Bronchus fibroblast of lung (primary cell): ENCODE measurements around the gene CD300LF. TPM values are rescaled to one million over a fixed set of nuclear protein-coding genes. Genes with fewer than 3 reads are reported as not detected.

Experiments used
- total RNA-seq: library from RNA; depleted of rRNA; stranded (reverse); fragments of >200 nt; gene quantifications from 2 replicates; pipeline ENCODE4 v1.2.3, GENCODE V29; 2015

CD300LF gene
- not detected in 2 replicates for total RNA-seq

GRCh38 chr17:74712756-74713155, at the start of gene CD300LF:
CD300LF (minus strand) TSS chr17:74712923; CDS start chr17:74712866, 57 bp downstream.

GRCh38 chr17:74748529-74749278, 36.0 kb upstream of the CD300LF start, which contains the start of gene NHERF1:
NHERF1 (plus strand) TSS chr17:74748628; CDS start chr17:74748847, 219 bp downstream.

GRCh38 chr17:74736513-74737298, 24.0 kb upstream of the CD300LF start, which contains the start of gene RAB37:
RAB37 (plus strand) TSS chr17:74737256; CDS start chr17:74737273, 17 bp downstream.

Other genes starting within 250 kb of the CD300LF start
- gene CD300A, start 246.3 kb downstream of the CD300LF start, total RNA-seq, result not detected in 2 replicates
- gene CD300LB, start 181.4 kb downstream of the CD300LF start, total RNA-seq, result not detected in 2 replicates
- not detected in 2 replicates for gene CD300C, start 166.8 kb downstream of the CD300LF start, total RNA-seq
- gene CD300H, start 145.4 kb downstream of the CD300LF start, total RNA-seq, result not detected in 2 replicates
- not detected in 2 replicates for gene CD300LD, start 120.6 kb downstream of the CD300LF start, total RNA-seq
- not detected in 2 replicates for gene CD300E, start 89.2 kb downstream of the CD300LF start, total RNA-seq
- gene RAB37, start 24.3 kb upstream of the CD300LF start, total RNA-seq, result 0.67 and 0.89 TPM in 2 replicates
- 36.0 and 40.7 TPM in 2 replicates for gene NHERF1, start 35.7 kb upstream of the CD300LF start, total RNA-seq
- 23.2 and 24.4 TPM in 2 replicates for gene NAT9, start 63.4 kb upstream of the CD300LF start, total RNA-seq
- gene GRIN2C, start 147.0 kb upstream of the CD300LF start, total RNA-seq, result not detected in 2 replicates
- 31.1 and 32.1 TPM in 2 replicates for gene FDXR, start 160.1 kb upstream of the CD300LF start, total RNA-seq
- gene FADS6, start 180.7 kb upstream of the CD300LF start, total RNA-seq, result not detected in 2 replicates
- gene USH1G, start 210.3 kb upstream of the CD300LF start, total RNA-seq, result not detected in 2 replicates
- gene OTOP2, start 211.3 kb upstream of the CD300LF start, total RNA-seq, result not detected in 2 replicates
- not detected in 2 replicates for gene OTOP3, start 223.0 kb upstream of the CD300LF start, total RNA-seq